Muscle of leg (tissue), 11 donors: ENCODE data around the gene ALLC. TPM values are rescaled to one million over a fixed set of nuclear protein-coding genes. Genes with fewer than 3 reads are reported as not detected.

ENCODE experiments used
- DNase-seq: peaks from one replicate; pipeline ENCODE4 v3.0.0; 2013
- H3K27ac ChIP-seq: one replicate; pipeline ENCODE4 v1.5.1; 2013; ENCODE audit warnings: mild to moderate bottlenecking, low read length, control low read depth
- H3K27me3 ChIP-seq: one replicate; pipeline ENCODE4 v1.6.1; 2013; ENCODE audit warnings: low read length; ENCODE audit not compliant: control insufficient read depth, insufficient read depth
- H3K36me3 ChIP-seq: one replicate; pipeline ENCODE4 v1.6.1; 2013; ENCODE audit warnings: low read length; ENCODE audit not compliant: control insufficient read depth, insufficient read depth
- H3K4me1 ChIP-seq: one replicate; pipeline ENCODE4 v1.6.1; 2013; ENCODE audit warnings: low read length; ENCODE audit not compliant: control insufficient read depth, insufficient read depth
- H3K4me3 ChIP-seq: one replicate; pipeline ENCODE4 v1.5.1; 2013; ENCODE audit warnings: low read length, control low read depth
- H3K9me3 ChIP-seq: replicated peaks from 2 replicates; pipeline ENCODE4 v1.6.1; 2013; ENCODE audit warnings: low read depth, low read length; ENCODE audit not compliant: control insufficient read depth
- WGBS: methylation state at CpG from one replicate; pipeline ENCODE4 v1.1.5; 2013; ENCODE audit warnings: missing lambda C conversion rate; ENCODE audit not compliant: insufficient coverage; 5-methylcytosine and 5-hydroxymethylcytosine counted together
- polyA plus RNA-seq, 8 donors: library from polyadenylated mRNA; unstranded; fragments of 120-200 nt; gene quantifications; one replicate each; pipeline versions ENCODE4 v1.2.1 to v1.2.3, GENCODE V29; 2013; ENCODE audit warnings: inconsistent platforms in 1 of 8, low replicate concordance in 1 of 8; ENCODE audit not compliant: insufficient read length in 8 of 8, insufficient read depth in 1 of 8
- total RNA-seq: library from RNA; stranded (reverse); fragments of 120-200 nt; gene quantifications from one replicate; pipeline ENCODE4 v1.2.4, GENCODE V29; 2013

Gene ALLC
- total and polyA plus RNA-seq, 9 donors = 0.09 TPM; not detected in 8

GRCh38 chr2:3639653-3640052 lies 18.3 kb upstream of the ALLC start:
- Histone ChIP-seq H3K4me1 (peaks cover 8% of the 10 kb centered on the region), H3K36me3 (no peaks in the 10 kb centered on the region), H3K4me3 (no peak overlapping the region), H3K27me3 (no peaks in the 10 kb centered on the region), H3K27ac (no peak overlapping the region), H3K9me3 (no peaks in the 10 kb centered on the region)
- 71% methylated on average over 7 of the region's 8 CpGs for WGBS
- DNase-seq = no peak

- Histone ChIP-seq H3K36me3 (no peaks in the 10 kb centered on the region), H3K27ac (no peak overlapping the region), H3K9me3 (no peaks in the 10 kb centered on the region), H3K4me3 (no peak overlapping the region), H3K4me1 (peaks cover 8% of the 10 kb centered on the region), H3K27me3 (no peaks in the 10 kb centered on the region)
- WGBS = 81% methylated on average over 7 of the region's 13 CpGs
- DNase-seq = no peak
These were observed 16.8 kb upstream of the ALLC start for GRCh38 chr2:3641181-3641580.

GRCh38 chr2:3641841-3642421 lies 16.1 kb upstream of the ALLC start:
- H3K4me3 ChIP-seq = no peak overlapping the region
- DNase-seq = no peak
- no peaks in the 10 kb centered on the region for H3K27me3 ChIP-seq
- H3K9me3 ChIP-seq = no peaks in the 10 kb centered on the region
- H3K4me1 ChIP-seq = peaks cover 8% of the 10 kb centered on the region
- H3K36me3 ChIP-seq = no peaks in the 10 kb centered on the region
- 67% methylated on average over 22 of the region's 26 CpGs for WGBS
- no peak overlapping the region for H3K27ac ChIP-seq

GRCh38 chr2:3642521-3643215 lies 15.3 kb upstream of the ALLC start:
- Histone ChIP-seq H3K9me3 (no peaks in the 10 kb centered on the region), H3K4me1 (peaks cover 8% of the 10 kb centered on the region), H3K4me3 (no peak overlapping the region), H3K36me3 (no peaks in the 10 kb centered on the region), H3K27me3 (no peaks in the 10 kb centered on the region), H3K27ac (no peak overlapping the region)
- 73% methylated on average over 18 of the region's 18 CpGs for WGBS
- no peak for DNase-seq

GRCh38 chr2:3643371-3644245 lies 14.4 kb upstream of the ALLC start:
- no peak for DNase-seq
- H3K36me3 ChIP-seq = no peaks in the 10 kb centered on the region
- H3K27me3 ChIP-seq = no peaks in the 10 kb centered on the region
- no peaks in the 10 kb centered on the region for H3K9me3 ChIP-seq
- peaks cover 8% of the 10 kb centered on the region for H3K4me1 ChIP-seq
- 85% methylated on average over 36 of the region's 48 CpGs for WGBS
- H3K27ac ChIP-seq = no peak overlapping the region
- H3K4me3 ChIP-seq = no peak overlapping the region

DNA sequence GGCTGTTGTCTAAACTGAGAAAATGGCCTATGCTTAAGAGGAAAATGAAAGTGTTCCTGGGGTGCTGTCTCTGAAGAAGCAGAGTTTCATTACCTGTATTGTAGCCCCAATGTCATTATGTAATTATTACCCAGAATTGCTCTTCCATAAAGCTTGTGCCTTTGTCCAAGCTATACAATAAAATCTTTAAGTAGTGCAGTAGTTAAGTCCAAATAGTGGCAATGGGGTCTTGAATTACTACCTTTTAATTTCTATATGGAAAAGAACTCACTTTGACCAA lies 13.8 kb upstream of the ALLC start:
- Histone ChIP-seq H3K36me3 (no peaks in the 10 kb centered on the region), H3K27ac (no peak overlapping the region), H3K4me1 (peaks cover 8% of the 10 kb centered on the region), H3K27me3 (no peaks in the 10 kb centered on the region), H3K9me3 (no peaks in the 10 kb centered on the region), H3K4me3 (no peak overlapping the region)
- DNase-seq = no peak

DNA sequence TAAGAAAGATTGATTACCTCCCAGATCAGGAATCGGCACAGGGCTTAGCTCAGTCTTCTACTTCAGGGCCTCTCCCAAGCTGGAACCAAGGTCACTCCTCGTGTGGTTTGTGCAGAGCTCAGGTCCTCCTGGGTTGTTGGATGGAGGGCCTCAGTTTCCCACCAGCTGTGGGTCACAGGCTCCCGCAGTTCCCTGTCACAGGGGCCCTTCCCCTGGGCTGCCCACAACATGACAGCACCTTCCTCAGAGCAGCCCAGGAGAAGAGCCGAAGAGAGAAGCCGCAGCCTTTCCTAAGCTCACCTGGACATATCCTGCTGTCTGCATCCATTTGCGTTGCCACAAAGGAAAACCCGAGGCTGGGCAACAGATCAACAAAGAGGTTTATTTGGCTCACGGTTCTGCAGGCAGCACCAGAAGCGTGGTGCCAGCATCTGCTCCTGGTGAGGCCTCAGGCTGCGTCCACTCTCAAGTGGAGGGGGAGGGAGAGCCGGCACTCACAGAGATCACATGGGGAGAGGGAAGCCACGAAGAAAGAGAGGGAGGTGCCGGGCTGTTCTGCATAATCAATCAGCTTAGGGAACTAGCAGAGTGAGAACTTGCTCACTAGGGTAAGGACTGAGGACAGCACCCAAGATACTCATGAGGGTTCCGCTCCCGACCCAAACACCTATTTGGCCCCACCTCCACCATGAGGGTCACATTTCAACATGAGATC lies 13.0 kb upstream of the ALLC start:
- H3K4me1 ChIP-seq = peaks cover 8% of the 10 kb centered on the region
- no peaks in the 10 kb centered on the region for H3K36me3 ChIP-seq
- no peak overlapping the region for H3K27ac ChIP-seq
- no peak overlapping the region for H3K4me3 ChIP-seq
- 67% methylated on average over 11 of the region's 15 CpGs for WGBS
- DNase-seq = no peak
- H3K9me3 ChIP-seq = no peaks in the 10 kb centered on the region
- no peaks in the 10 kb centered on the region for H3K27me3 ChIP-seq

- no peaks in the 10 kb centered on the region for H3K27me3 ChIP-seq
- no peaks in the 10 kb centered on the region for H3K36me3 ChIP-seq
- H3K4me1 ChIP-seq = peaks cover 11% of the 10 kb centered on the region
- no peak for DNase-seq
- no peak overlapping the region for H3K4me3 ChIP-seq
- H3K27ac ChIP-seq = no peak overlapping the region
- no peaks in the 10 kb centered on the region for H3K9me3 ChIP-seq
- 87% methylated on average over 3 of the region's 10 CpGs for WGBS
These were observed 12.1 kb upstream of the ALLC start for GRCh38 chr2:3645745-3646389.

GRCh38 chr2:3646446-3646845 lies 11.6 kb upstream of the ALLC start:
- no peaks in the 10 kb centered on the region for H3K9me3 ChIP-seq
- no peaks in the 10 kb centered on the region for H3K27me3 ChIP-seq
- H3K27ac ChIP-seq = no peak overlapping the region
- no peak for DNase-seq
- peaks cover 14% of the 10 kb centered on the region for H3K4me1 ChIP-seq
- H3K36me3 ChIP-seq = no peaks in the 10 kb centered on the region
- no peak overlapping the region for H3K4me3 ChIP-seq
- no CpG with 5 or more reads among the region's 8 CpGs for WGBS

DNA sequence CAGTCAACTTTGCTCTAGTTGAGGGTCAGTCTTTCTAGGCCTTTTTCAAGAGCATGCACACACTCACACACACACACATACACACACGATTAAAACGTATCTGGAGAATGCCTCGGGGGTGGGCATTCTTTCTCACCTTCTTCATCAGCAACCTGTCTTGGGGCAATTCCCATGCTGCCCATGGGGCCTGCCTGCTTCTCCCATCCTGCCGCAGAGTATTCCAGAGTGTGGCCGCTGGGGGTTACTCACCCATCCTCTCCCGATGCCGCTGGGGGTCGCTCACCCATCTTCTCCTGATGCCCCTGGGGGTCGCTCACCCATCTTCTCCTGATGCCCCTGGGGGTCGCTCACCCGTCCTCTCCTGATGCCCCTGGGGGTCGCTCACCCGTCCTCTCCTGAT lies 10.8 kb upstream of the ALLC start:
- 81% methylated on average over 13 of the region's 13 CpGs for WGBS
- no peak for DNase-seq
- H3K27me3 ChIP-seq = no peaks in the 10 kb centered on the region

More for the DNA sequence above, 10.8 kb upstream of the ALLC start:
- Histone ChIP-seq H3K9me3 (no peaks in the 10 kb centered on the region), H3K4me3 (no peak overlapping the region), H3K27ac (no peak overlapping the region), H3K4me1 (peaks cover 15% of the 10 kb centered on the region), H3K36me3 (no peaks in the 10 kb centered on the region)
